ENCODE data around the gene MMRN1. TPM values are rescaled to one million over a fixed set of nuclear protein-coding genes. Genes with fewer than 3 reads are reported as not detected.

The MMRN1 gene
- total RNA-seq, 1 experiment from 2014 or later, result not detected

DNA sequence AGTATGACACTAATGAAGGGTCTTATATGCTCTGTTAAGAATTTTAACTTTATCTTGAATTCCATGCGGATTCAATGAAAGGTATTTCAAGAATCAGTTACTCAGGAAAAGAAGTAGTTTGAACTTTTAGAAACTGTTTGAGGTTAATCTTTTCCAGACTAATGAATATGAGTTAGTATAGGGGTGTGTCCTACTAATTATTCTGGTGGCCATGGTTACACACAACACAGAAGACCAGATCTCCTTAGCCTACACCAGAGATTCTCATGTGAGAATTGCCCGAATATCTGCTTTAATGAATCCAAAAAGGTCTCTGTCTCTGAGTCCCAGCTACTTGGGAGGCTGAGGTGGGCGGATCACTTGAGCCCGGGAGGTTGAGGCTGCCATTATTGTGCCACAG is 100.4 kb downstream of the MMRN1 start:
- Histone ChIP-seq H3K4me3 (ENCODE audit: low read depth in 2 of 2, low read length in 2 of 2) (no peak overlapping the region), H3K27ac (ENCODE audit: low read length) (no peak overlapping the region), H3K27me3 (ENCODE audit: control insufficient read depth, insufficient read depth, low read length) (no peaks in the 10 kb centered on the region), H3K36me3 (ENCODE audit: control insufficient read depth, insufficient read depth, low read length) (no peaks in the 10 kb centered on the region), H3K4me1 (ENCODE audit: control insufficient read depth, insufficient read depth, low read length) (no peaks in the 10 kb centered on the region), H3K9me3 (ENCODE audit: control insufficient read depth, insufficient read depth, low read depth, low read length) (no peaks in the 10 kb centered on the region)
- intact Hi-C loops (cut with micrococcal nuclease; ENCODE audit: unreplicated experiment) (no loop called here), in situ Hi-C loops (cut with HindIII; ENCODE audit: low pct_unique_long_range_greater_than_20kb, low sequenced_read_pairs) (no loop called here)
- no peak for DNase-seq (ENCODE audit: low read depth, low spot score)
- no peak for ATAC-seq
- ChIA-PET CTCF (no interaction called here), POLR2A (no interaction called here)
- TF ChIP-seq POLR2AphosphoS5 (IDR thresholded peaks at IDR 0.05; ENCODE audit: low read depth, low read length) (no peak), SIN3A (IDR thresholded peaks at IDR 0.05; ENCODE audit: borderline replicate concordance, insufficient read depth, low read depth, low read length) (no peak), TCF7L2 (IDR thresholded peaks at IDR 0.05; ENCODE audit: low read depth, low read length) (no peak)
- TF ChIP-seq, protein P1, sequence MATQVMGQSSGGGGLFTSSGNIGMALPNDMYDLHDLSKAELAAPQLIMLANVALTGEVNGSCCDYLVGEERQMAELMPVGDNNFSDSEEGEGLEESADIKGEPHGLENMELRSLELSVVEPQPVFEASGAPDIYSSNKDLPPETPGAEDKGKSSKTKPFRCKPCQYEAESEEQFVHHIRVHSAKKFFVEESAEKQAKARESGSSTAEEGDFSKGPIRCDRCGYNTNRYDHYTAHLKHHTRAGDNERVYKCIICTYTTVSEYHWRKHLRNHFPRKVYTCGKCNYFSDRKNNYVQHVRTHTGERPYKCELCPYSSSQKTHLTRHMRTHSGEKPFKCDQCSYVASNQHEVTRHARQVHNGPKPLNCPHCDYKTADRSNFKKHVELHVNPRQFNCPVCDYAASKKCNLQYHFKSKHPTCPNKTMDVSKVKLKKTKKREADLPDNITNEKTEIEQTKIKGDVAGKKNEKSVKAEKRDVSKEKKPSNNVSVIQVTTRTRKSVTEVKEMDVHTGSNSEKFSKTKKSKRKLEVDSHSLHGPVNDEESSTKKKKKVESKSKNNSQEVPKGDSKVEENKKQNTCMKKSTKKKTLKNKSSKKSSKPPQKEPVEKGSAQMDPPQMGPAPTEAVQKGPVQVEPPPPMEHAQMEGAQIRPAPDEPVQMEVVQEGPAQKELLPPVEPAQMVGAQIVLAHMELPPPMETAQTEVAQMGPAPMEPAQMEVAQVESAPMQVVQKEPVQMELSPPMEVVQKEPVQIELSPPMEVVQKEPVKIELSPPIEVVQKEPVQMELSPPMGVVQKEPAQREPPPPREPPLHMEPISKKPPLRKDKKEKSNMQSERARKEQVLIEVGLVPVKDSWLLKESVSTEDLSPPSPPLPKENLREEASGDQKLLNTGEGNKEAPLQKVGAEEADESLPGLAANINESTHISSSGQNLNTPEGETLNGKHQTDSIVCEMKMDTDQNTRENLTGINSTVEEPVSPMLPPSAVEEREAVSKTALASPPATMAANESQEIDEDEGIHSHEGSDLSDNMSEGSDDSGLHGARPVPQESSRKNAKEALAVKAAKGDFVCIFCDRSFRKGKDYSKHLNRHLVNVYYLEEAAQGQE (IDR thresholded peaks at IDR 0.05; ENCODE audit: insufficient read depth in 1 of 2, low read depth in 2 of 2, low read length in 1 of 2), result no peak
- TF ChIP-seq, protein P2, sequence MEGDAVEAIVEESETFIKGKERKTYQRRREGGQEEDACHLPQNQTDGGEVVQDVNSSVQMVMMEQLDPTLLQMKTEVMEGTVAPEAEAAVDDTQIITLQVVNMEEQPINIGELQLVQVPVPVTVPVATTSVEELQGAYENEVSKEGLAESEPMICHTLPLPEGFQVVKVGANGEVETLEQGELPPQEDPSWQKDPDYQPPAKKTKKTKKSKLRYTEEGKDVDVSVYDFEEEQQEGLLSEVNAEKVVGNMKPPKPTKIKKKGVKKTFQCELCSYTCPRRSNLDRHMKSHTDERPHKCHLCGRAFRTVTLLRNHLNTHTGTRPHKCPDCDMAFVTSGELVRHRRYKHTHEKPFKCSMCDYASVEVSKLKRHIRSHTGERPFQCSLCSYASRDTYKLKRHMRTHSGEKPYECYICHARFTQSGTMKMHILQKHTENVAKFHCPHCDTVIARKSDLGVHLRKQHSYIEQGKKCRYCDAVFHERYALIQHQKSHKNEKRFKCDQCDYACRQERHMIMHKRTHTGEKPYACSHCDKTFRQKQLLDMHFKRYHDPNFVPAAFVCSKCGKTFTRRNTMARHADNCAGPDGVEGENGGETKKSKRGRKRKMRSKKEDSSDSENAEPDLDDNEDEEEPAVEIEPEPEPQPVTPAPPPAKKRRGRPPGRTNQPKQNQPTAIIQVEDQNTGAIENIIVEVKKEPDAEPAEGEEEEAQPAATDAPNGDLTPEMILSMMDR (IDR thresholded peaks at IDR 0.05), result no peak
- BruUV-seq (replicated peaks), result no TSS peak

DNA sequence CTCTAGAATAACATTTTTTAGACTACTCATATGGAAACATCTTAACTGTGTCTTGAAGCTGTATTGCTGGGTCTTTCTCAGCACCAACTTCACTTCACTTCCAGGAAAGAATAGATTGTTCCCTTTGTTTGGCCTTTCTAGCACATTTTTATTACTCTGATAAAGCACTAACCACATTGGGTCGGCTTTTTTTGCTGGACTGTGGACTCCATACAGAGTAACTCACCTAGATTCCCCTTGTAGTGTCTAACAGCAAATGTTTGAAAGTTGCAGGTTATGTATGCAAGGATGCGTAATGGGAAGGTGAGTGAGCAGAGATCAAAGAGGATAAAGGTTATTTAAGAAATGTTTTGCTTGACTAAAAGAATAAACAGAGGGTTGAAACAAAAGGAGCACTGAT is 101.2 kb downstream of the MMRN1 start:
- in situ Hi-C loops (cut with HindIII; ENCODE audit: low pct_unique_long_range_greater_than_20kb, low sequenced_read_pairs), result no loop called here
- TF ChIP-seq, protein P2 (IDR thresholded peaks at IDR 0.05), result no peak
- TF ChIP-seq SIN3A (IDR thresholded peaks at IDR 0.05; ENCODE audit: borderline replicate concordance, insufficient read depth, low read depth, low read length), result no peak
- no peak for TF ChIP-seq TCF7L2 (IDR thresholded peaks at IDR 0.05; ENCODE audit: low read depth, low read length)
- TF ChIP-seq POLR2AphosphoS5 (IDR thresholded peaks at IDR 0.05; ENCODE audit: low read depth, low read length), result no peak
- TF ChIP-seq, protein P1 (IDR thresholded peaks at IDR 0.05; ENCODE audit: insufficient read depth in 1 of 2, low read depth in 2 of 2, low read length in 1 of 2), result no peak
- intact Hi-C loops (cut with micrococcal nuclease; ENCODE audit: unreplicated experiment), result no loop called here
- POLR2A ChIA-PET, result no interaction called here
- Histone ChIP-seq H3K27me3 (ENCODE audit: control insufficient read depth, insufficient read depth, low read length) (no peaks in the 10 kb centered on the region), H3K4me3 (ENCODE audit: low read depth in 2 of 2, low read length in 2 of 2) (no peak overlapping the region), H3K9me3 (ENCODE audit: control insufficient read depth, insufficient read depth, low read depth, low read length) (no peaks in the 10 kb centered on the region), H3K36me3 (ENCODE audit: control insufficient read depth, insufficient read depth, low read length) (no peaks in the 10 kb centered on the region), H3K4me1 (ENCODE audit: control insufficient read depth, insufficient read depth, low read length) (no peaks in the 10 kb centered on the region), H3K27ac (ENCODE audit: low read length) (no peak overlapping the region)
- no peak for ATAC-seq
- DNase-seq (ENCODE audit: low read depth, low spot score), result no peak
- BruUV-seq (replicated peaks), result no TSS peak
- CTCF ChIA-PET, result no interaction called here
